Ascending aorta (tissue), 2 donors: Measurements from ENCODE around the gene ACP6. TPM values are rescaled to one million over a fixed set of nuclear protein-coding genes. Genes with fewer than 3 reads are reported as not detected.
A peak's percentile ranks its signal among the peaks of the same experiment; 100 is the strongest.

Source experiments
- DNase-seq, 2 donors: peaks; one replicate each; pipeline ENCODE4 v3.0.0-alpha.2; 2019; ENCODE audit warnings: low spot score in 2 of 2
- H3K27ac ChIP-seq, 2 donors: fragments of 200-600 bp; sonication (generic); one replicate each; pipeline ENCODE4 v1.5.1; 2016 to 2017; ENCODE audit warnings: mild to moderate bottlenecking in 1 of 2
- H3K27me3 ChIP-seq: fragments of 200-600 bp; sonication (generic); one replicate; pipeline ENCODE4 v1.5.1; 2017
- H3K36me3 ChIP-seq, 2 donors: fragments of 200-600 bp; sonication (generic); one replicate each; pipeline ENCODE4 v1.5.1; 2016
- H3K4me1 ChIP-seq, 2 donors: fragments of 200-600 bp; sonication (generic); one replicate each; pipeline ENCODE4 v1.5.1; 2016 to 2017; ENCODE audit warnings: mild to moderate bottlenecking in 1 of 2
- H3K4me3 ChIP-seq, 2 donors: fragments of 200-600 bp; sonication (generic); one replicate each; pipeline ENCODE4 v1.5.1; 2016 to 2017; ENCODE audit warnings: mild to moderate bottlenecking in 1 of 2
- H3K9me3 ChIP-seq, 2 donors: fragments of 200-600 bp; sonication (generic); one replicate each; pipeline ENCODE4 v1.5.1; 2016
- intact Hi-C: fragments of 100-400 bp; cut with DNase I; formaldehyde crosslinking; loops from one replicate; pipeline ENCODE4 v1.15.1; 2023
- total RNA-seq: library from RNA; depleted of rRNA; stranded (reverse); fragments of >200 nt; gene quantifications from one replicate; pipeline ENCODE4 v1.1.0, GENCODE V29; 2016
- TF ChIP-seq, protein P1 (sequence below), 3 experiments: fragments of 200-600 bp in 2 of 3; fragments of 450-650 bp in 1 of 3; sonication (generic) in 2 of 3; IDR thresholded peaks; one replicate each; pipeline ENCODE4 v1.5.1; 2016 to 2019; ENCODE audit warnings: antibody characterized with exemption in 3 of 3, mild to moderate bottlenecking in 1 of 3, moderate library complexity in 1 of 3

ACP6 gene
- total RNA-seq, 1 donor from 2014 or later: 7.5 TPM

DNA sequence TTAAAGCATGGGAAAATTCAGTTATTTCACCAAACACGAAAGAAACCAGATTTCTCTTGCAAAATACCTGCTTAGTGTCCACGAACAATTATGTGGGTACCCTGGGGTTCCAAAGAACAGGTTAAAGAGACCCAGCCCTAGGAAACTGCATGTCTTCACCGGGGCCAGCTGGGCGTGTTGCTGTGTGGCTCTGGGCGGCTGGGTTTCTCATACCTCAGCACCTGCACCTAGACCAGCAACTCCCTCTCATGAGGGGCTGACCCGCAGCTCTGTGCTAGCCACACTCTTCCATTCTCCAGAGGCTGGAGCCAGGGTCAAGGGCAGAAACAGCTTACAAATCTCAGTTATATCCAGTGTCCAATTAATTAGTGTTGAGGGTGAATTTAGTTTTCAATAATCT, 40.3 kb downstream of the ACP6 start:
- no peak for DNase-seq
- Histone ChIP-seq H3K27ac (no peak overlapping the region), H3K9me3 (no peaks in the 10 kb centered on the region), H3K27me3 (no peaks in the 10 kb centered on the region), H3K4me3 (no peak overlapping the region), H3K4me1 (no peaks in the 10 kb centered on the region), H3K36me3 (no peaks in the 10 kb centered on the region)
- intact Hi-C loops: no loop called here
- TF ChIP-seq, protein P1, sequence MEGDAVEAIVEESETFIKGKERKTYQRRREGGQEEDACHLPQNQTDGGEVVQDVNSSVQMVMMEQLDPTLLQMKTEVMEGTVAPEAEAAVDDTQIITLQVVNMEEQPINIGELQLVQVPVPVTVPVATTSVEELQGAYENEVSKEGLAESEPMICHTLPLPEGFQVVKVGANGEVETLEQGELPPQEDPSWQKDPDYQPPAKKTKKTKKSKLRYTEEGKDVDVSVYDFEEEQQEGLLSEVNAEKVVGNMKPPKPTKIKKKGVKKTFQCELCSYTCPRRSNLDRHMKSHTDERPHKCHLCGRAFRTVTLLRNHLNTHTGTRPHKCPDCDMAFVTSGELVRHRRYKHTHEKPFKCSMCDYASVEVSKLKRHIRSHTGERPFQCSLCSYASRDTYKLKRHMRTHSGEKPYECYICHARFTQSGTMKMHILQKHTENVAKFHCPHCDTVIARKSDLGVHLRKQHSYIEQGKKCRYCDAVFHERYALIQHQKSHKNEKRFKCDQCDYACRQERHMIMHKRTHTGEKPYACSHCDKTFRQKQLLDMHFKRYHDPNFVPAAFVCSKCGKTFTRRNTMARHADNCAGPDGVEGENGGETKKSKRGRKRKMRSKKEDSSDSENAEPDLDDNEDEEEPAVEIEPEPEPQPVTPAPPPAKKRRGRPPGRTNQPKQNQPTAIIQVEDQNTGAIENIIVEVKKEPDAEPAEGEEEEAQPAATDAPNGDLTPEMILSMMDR (IDR thresholded peaks at IDR 0.05): no peak

DNA sequence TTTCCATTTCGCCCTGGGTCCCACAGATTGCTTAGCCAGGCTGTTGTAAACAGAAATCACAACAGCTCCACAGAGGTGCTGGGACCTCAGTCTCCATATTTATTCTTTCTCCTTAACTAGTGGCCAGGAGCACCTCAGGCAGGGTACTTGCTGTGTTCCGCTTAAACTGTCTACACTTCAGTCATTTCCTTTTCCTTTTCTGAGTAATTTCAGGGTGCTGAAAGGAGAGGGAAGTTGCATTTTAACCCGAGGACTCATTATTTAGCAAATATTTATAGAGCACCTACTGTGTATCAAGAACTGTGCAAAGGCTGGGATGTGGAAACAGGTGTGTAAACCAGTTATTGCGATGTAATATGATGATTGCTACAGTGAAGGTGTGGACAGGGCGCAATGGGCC, 41.9 kb downstream of the ACP6 start:
- no peak for DNase-seq
- Histone ChIP-seq H3K36me3 (peaks cover 10 to 15% of the 10 kb centered on the region in 2 donors), H3K27ac (no peak overlapping the region), H3K4me3 (no peak overlapping the region), H3K9me3 (no peaks in the 10 kb centered on the region), H3K4me1 (no peaks in the 10 kb centered on the region), H3K27me3 (no peaks in the 10 kb centered on the region)
- TF ChIP-seq, protein P1 (IDR thresholded peaks at IDR 0.05): no peak
- intact Hi-C loops: no loop called here

DNA sequence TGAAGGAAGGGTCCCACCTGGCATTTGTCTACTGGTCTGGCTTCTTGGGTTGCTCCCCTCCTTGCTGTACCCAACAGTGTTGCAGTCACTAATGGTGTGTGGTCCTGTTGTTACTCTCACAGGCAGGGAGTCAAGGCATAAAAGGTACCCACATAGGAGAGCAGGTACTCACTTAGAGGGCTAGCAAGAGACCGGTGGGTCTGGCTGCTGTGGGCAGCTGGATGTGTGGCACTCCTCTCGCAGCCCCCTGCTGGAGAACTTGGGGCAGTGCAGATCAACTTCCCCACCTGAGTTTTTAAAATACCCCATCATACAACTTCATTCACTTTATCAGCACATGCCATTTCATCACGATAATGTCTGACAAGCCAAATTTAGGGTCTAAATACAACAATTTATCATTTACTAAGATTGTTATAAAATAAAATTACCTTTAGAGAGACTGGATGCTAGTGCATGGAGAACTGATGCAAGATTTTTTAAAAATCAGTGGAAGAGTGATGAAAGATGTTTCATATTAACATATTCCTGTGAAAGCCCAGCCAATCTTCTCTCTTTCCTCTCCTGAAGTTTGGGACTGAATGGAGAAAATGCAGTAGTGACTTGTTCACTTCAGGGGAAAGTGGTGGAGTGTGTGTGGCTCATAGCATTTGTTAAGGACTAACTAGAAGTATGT, 42.8 kb downstream of the ACP6 start:
- no peak overlapping the region for H3K27ac ChIP-seq
- intact Hi-C loops: loop anchor here (1.0 to 2.0 kb wide), 2 partner anchors 85 to 132 kb away; no protein-coding TSS in a partner anchor
- peak in 1 of 2 donors; percentile 73 for DNase-seq

GRCh38 chr1:147626739-147627138, 43.6 kb downstream of the ACP6 start:
- Histone ChIP-seq H3K4me1 (no peaks in the 10 kb centered on the region), H3K27ac (no peak overlapping the region), H3K27me3 (no peaks in the 10 kb centered on the region), H3K36me3 (peaks cover 10 to 25% of the 10 kb centered on the region in 2 donors), H3K9me3 (no peaks in the 10 kb centered on the region), H3K4me3 (no peak overlapping the region)
- DNase-seq: no peak
- TF ChIP-seq, protein P1 (IDR thresholded peaks at IDR 0.05): no peak
- intact Hi-C loops: loop anchor here (1.0 to 2.0 kb wide), 2 partner anchors 84 to 131 kb away; no protein-coding TSS in a partner anchor

More for the DNA sequence above, 42.8 kb downstream of the ACP6 start:
- TF ChIP-seq, protein P1 (IDR thresholded peaks at IDR 0.05): peak; percentile 71 to 93 (median 84)
- Histone ChIP-seq H3K4me1 (no peaks in the 10 kb centered on the region), H3K36me3 (peaks cover 10 to 22% of the 10 kb centered on the region in 2 donors), H3K4me3 (no peak overlapping the region), H3K9me3 (no peaks in the 10 kb centered on the region), H3K27me3 (no peaks in the 10 kb centered on the region)

- no peaks in the 10 kb centered on the region for H3K4me1 ChIP-seq
- intact Hi-C loops: loop anchor here (2.0 kb wide), 1 partner anchor 83 kb away; no protein-coding TSS in a partner anchor
- TF ChIP-seq, protein P1 (IDR thresholded peaks at IDR 0.05): no peak
- no peaks in the 10 kb centered on the region for H3K27me3 ChIP-seq
- no peaks in the 10 kb centered on the region for H3K9me3 ChIP-seq
- no peak overlapping the region for H3K4me3 ChIP-seq
- no peak overlapping the region for H3K27ac ChIP-seq
- no peak for DNase-seq
- peaks cover 10 to 25% of the 10 kb centered on the region in 2 donors for H3K36me3 ChIP-seq
These were observed 44.0 kb downstream of the ACP6 start for GRCh38 chr1:147626291-147626690.
